Measurements from ENCODE around the gene SHPK. TPM values are rescaled to one million over a fixed set of nuclear protein-coding genes. Genes with fewer than 3 reads are reported as not detected.
A peak's percentile ranks its signal among the peaks of the same experiment; 100 is the strongest.

The SHPK gene
- total RNA-seq, 1 donor from 2014 or later = 7.8 TPM

GRCh38 chr17:3667366-3668278, 31.6 kb upstream of the SHPK start:
- Mint-ChIP-seq H3K27me3 (ENCODE audit: low read depth, unreplicated experiment) (no peaks in the 10 kb centered on the region), H3K36me3 (ENCODE audit: low read depth, unreplicated experiment) (peaks cover 8% of the 10 kb centered on the region), H3K27ac (ENCODE audit: unreplicated experiment) (peak overlapping the region; percentile 92), H3K4me1 (ENCODE audit: low read depth, unreplicated experiment) (peaks cover 23% of the 10 kb centered on the region), H3K9me3 (ENCODE audit: unreplicated experiment) (no peaks in the 10 kb centered on the region), H3K4me3 (ENCODE audit: unreplicated experiment) (peak overlapping the region; percentile 93)
- Histone ChIP-seq H4K20me1 (ENCODE audit: insufficient read depth, low read length) (peaks cover 73% of the 10 kb centered on the region), H3K36me3 (ENCODE audit: insufficient read depth, low read length) (peaks cover 17% of the 10 kb centered on the region), H3K27ac (ENCODE audit: low read depth, low read length) (peak overlapping the region; percentile 98), H3K79me2 (ENCODE audit: insufficient read depth, low read length) (peaks cover 76% of the 10 kb centered on the region), H3K4me2 (ENCODE audit: low read length) (peak overlapping the region; percentile 100), H3K4me3 (ENCODE audit: insufficient read depth, low read depth, low read length) (peak overlapping the region; percentile 95), H3K27me3 (ENCODE audit: insufficient read depth, low read length) (no peaks in the 10 kb centered on the region), H3K9me3 (ENCODE audit: insufficient read depth, low read depth, low read length) (no peaks in the 10 kb centered on the region), H2AFZ (ENCODE audit: low read depth, low read length) (peak overlapping the region; percentile 54), H3K4me1 (ENCODE audit: insufficient read depth, low read length) (peaks cover 18% of the 10 kb centered on the region), H3K9ac (ENCODE audit: low read length) (peak overlapping the region; percentile 98)
- FAIRE-seq (peak; percentile 43), DNase-seq (ENCODE audit: low read depth) (peak; percentile 81)
- no peak for TF ChIP-seq EZH2 (IDR thresholded peaks at IDR 0.05; ENCODE audit: insufficient read depth, low read length)
- no peak for TF ChIP-seq CTCF (IDR thresholded peaks at IDR 0.05; ENCODE audit: insufficient read depth, low read depth, low read length)

GRCh38 chr17:3666516-3666915, 30.5 kb upstream of the SHPK start:
- Histone ChIP-seq H2AFZ (ENCODE audit: low read depth, low read length) (no peak overlapping the region), H4K20me1 (ENCODE audit: insufficient read depth, low read length) (peaks cover 79% of the 10 kb centered on the region), H3K36me3 (ENCODE audit: insufficient read depth, low read length) (peaks cover 17% of the 10 kb centered on the region), H3K4me2 (ENCODE audit: low read length) (peak overlapping the region; percentile 100), H3K79me2 (ENCODE audit: insufficient read depth, low read length) (peaks cover 76% of the 10 kb centered on the region), H3K27ac (ENCODE audit: low read depth, low read length) (peak overlapping the region; percentile 8), H3K9me3 (ENCODE audit: insufficient read depth, low read depth, low read length) (no peaks in the 10 kb centered on the region), H3K4me1 (ENCODE audit: insufficient read depth, low read length) (peaks cover 18% of the 10 kb centered on the region), H3K27me3 (ENCODE audit: insufficient read depth, low read length) (no peaks in the 10 kb centered on the region), H3K4me3 (ENCODE audit: insufficient read depth, low read depth, low read length) (peak overlapping the region; percentile 95), H3K9ac (ENCODE audit: low read length) (peak overlapping the region; percentile 98)
- FAIRE-seq = no peak
- Mint-ChIP-seq H3K36me3 (ENCODE audit: low read depth, unreplicated experiment) (peaks cover 6% of the 10 kb centered on the region), H3K27ac (ENCODE audit: unreplicated experiment) (no peak overlapping the region), H3K9me3 (ENCODE audit: unreplicated experiment) (no peaks in the 10 kb centered on the region), H3K4me1 (ENCODE audit: low read depth, unreplicated experiment) (peaks cover 21% of the 10 kb centered on the region), H3K27me3 (ENCODE audit: low read depth, unreplicated experiment) (no peaks in the 10 kb centered on the region), H3K4me3 (ENCODE audit: unreplicated experiment) (peak overlapping the region; percentile 93)
- TF ChIP-seq CTCF (IDR thresholded peaks at IDR 0.05; ENCODE audit: insufficient read depth, low read depth, low read length) (no peak), EZH2 (IDR thresholded peaks at IDR 0.05; ENCODE audit: insufficient read depth, low read length) (no peak)
- no peak for DNase-seq (ENCODE audit: low read depth)

- H3K36me3 ChIP-seq (ENCODE audit: insufficient read depth, low read length) = peaks cover 17% of the 10 kb centered on the region
- H3K9ac ChIP-seq (ENCODE audit: low read length) = peak overlapping the region; percentile 8
- no peak overlapping the region for H3K4me3 ChIP-seq (ENCODE audit: insufficient read depth, low read depth, low read length)
- no peak overlapping the region for H3K27ac ChIP-seq (ENCODE audit: low read depth, low read length)
- H3K27me3 Mint-ChIP-seq (ENCODE audit: low read depth, unreplicated experiment) = no peaks in the 10 kb centered on the region
- H3K4me1 Mint-ChIP-seq (ENCODE audit: low read depth, unreplicated experiment) = peaks cover 21% of the 10 kb centered on the region
- no peaks in the 10 kb centered on the region for H3K9me3 Mint-ChIP-seq (ENCODE audit: unreplicated experiment)
- H3K27ac Mint-ChIP-seq (ENCODE audit: unreplicated experiment) = no peak overlapping the region
- H3K27me3 ChIP-seq (ENCODE audit: insufficient read depth, low read length) = no peaks in the 10 kb centered on the region
- H3K9me3 ChIP-seq (ENCODE audit: insufficient read depth, low read depth, low read length) = no peaks in the 10 kb centered on the region
- DNase-seq (ENCODE audit: low read depth) = no peak
- peaks cover 86% of the 10 kb centered on the region for H4K20me1 ChIP-seq (ENCODE audit: insufficient read depth, low read length)
- peaks cover 6% of the 10 kb centered on the region for H3K36me3 Mint-ChIP-seq (ENCODE audit: low read depth, unreplicated experiment)
- H3K79me2 ChIP-seq (ENCODE audit: insufficient read depth, low read length) = peaks cover 76% of the 10 kb centered on the region
- H2AFZ ChIP-seq (ENCODE audit: low read depth, low read length) = no peak overlapping the region
- peaks cover 18% of the 10 kb centered on the region for H3K4me1 ChIP-seq (ENCODE audit: insufficient read depth, low read length)
- peak overlapping the region; percentile 93 for H3K4me3 Mint-ChIP-seq (ENCODE audit: unreplicated experiment)
- peak overlapping the region; percentile 100 for H3K4me2 ChIP-seq (ENCODE audit: low read length)
- FAIRE-seq = no peak
- no peak for TF ChIP-seq EZH2 (IDR thresholded peaks at IDR 0.05; ENCODE audit: insufficient read depth, low read length)
- no peak for TF ChIP-seq CTCF (IDR thresholded peaks at IDR 0.05; ENCODE audit: insufficient read depth, low read depth, low read length)
Measured at GRCh38 chr17:3665834-3666233, 29.8 kb upstream of the SHPK start.

All from astrocyte (in vitro differentiated cells and primary cell).